22Rv1 (cell line): ENCODE measurements around the gene SMCO2.
A peak's percentile ranks its signal among the peaks of the same experiment; 100 is the strongest.

Source experiments
- CTCF ChIP-seq: fragments of 450-650 bp; IDR thresholded peaks from 2 replicates; pipeline ENCODE4 v1.5.1; 2017; ENCODE audit warnings: mild to moderate bottlenecking
- ZFX ChIP-seq: fragments of 450-650 bp; IDR thresholded peaks from 2 replicates; pipeline ENCODE4 v1.6.1; 2017; ENCODE audit warnings: antibody characterized with exemption, borderline replicate concordance

- TF ChIP-seq CTCF (peak; percentile 50), ZFX (no peak)
Observed at GRCh38 chr12:27523642-27524493, 77.3 kb downstream of the SMCO2 start, which contains the start of gene PPFIBP1.
